Measurements from ENCODE around the gene RPUSD4. TPM values are rescaled to one million over a fixed set of nuclear protein-coding genes. Genes with fewer than 3 reads are reported as not detected.

RPUSD4 gene
- total RNA-seq, 2 experiments from 2014 or later = 29.1 to 36.2 TPM

- CTCF ChIA-PET (ENCODE audit: unreplicated experiment) = no interaction called here
- H3K4me1 ChIP-seq (ENCODE audit: insufficient read depth, low read length, poor library complexity, severe bottlenecking) = no peaks in the 10 kb centered on the region
- no peak overlapping the region for H3K4me3 ChIP-seq (ENCODE audit: low read depth, low read length, poor library complexity, severe bottlenecking)
- intact Hi-C loops (cut with micrococcal nuclease; ENCODE audit: unreplicated experiment) = no loop called here
- POLR2A ChIA-PET = interaction anchor here (0.6 kb wide), 2 partner anchors 11 to 780 kb away, joined by 3 to 4 read pairs; no protein-coding TSS in a partner anchor
- H3K4me2 ChIP-seq (ENCODE audit: low read length) = no peak overlapping the region
- H3K9me2 ChIP-seq (ENCODE audit: insufficient read depth, low read length) = no peaks in the 10 kb centered on the region
- no peak overlapping the region for H2AFZ ChIP-seq (ENCODE audit: low read length)
- no peak for DNase-seq (ENCODE audit: low spot score)
- BruUV-seq (replicated peaks) = no TSS peak
- no peaks in the 10 kb centered on the region for H3K9me3 ChIP-seq (ENCODE audit: low read length)
- no peak overlapping the region for H3K27ac ChIP-seq (ENCODE audit: low read depth, low read length, poor library complexity, severe bottlenecking)
- H3K36me3 ChIP-seq (ENCODE audit: insufficient read depth, low read length) = peaks cover 54% of the 10 kb centered on the region
- H3K79me2 ChIP-seq (ENCODE audit: insufficient read depth, low read depth, low read length) = no peaks in the 10 kb centered on the region
- no peak for TF ChIP-seq EZH2phosphoT487 (IDR thresholded peaks at IDR 0.05; ENCODE audit: borderline replicate concordance, low read depth, low read length)
- TF ChIP-seq, protein P1, sequence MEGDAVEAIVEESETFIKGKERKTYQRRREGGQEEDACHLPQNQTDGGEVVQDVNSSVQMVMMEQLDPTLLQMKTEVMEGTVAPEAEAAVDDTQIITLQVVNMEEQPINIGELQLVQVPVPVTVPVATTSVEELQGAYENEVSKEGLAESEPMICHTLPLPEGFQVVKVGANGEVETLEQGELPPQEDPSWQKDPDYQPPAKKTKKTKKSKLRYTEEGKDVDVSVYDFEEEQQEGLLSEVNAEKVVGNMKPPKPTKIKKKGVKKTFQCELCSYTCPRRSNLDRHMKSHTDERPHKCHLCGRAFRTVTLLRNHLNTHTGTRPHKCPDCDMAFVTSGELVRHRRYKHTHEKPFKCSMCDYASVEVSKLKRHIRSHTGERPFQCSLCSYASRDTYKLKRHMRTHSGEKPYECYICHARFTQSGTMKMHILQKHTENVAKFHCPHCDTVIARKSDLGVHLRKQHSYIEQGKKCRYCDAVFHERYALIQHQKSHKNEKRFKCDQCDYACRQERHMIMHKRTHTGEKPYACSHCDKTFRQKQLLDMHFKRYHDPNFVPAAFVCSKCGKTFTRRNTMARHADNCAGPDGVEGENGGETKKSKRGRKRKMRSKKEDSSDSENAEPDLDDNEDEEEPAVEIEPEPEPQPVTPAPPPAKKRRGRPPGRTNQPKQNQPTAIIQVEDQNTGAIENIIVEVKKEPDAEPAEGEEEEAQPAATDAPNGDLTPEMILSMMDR (conservative IDR thresholded peaks at IDR 0.05; ENCODE audit: low read length) = no peak
- H4K20me1 ChIP-seq (ENCODE audit: insufficient read depth, low read length) = no peaks in the 10 kb centered on the region
Measured at GRCh38 chr11:126233391-126233790, 21.9 kb upstream of the RPUSD4 start.

- Histone ChIP-seq H3K9me2 (ENCODE audit: insufficient read depth, low read length) (no peaks in the 10 kb centered on the region), H3K79me2 (ENCODE audit: insufficient read depth, low read depth, low read length) (no peaks in the 10 kb centered on the region), H4K20me1 (ENCODE audit: insufficient read depth, low read length) (no peaks in the 10 kb centered on the region), H3K9me3 (ENCODE audit: low read length) (peaks cover 7% of the 10 kb centered on the region; the same call in 1 of the 2 replicates), H3K27ac (ENCODE audit: low read depth, low read length, poor library complexity, severe bottlenecking) (no peak overlapping the region), H3K36me3 (ENCODE audit: insufficient read depth, low read length) (peaks cover 56% of the 10 kb centered on the region), H3K4me2 (ENCODE audit: low read length) (no peak overlapping the region), H3K4me1 (ENCODE audit: insufficient read depth, low read length, poor library complexity, severe bottlenecking) (no peaks in the 10 kb centered on the region), H3K4me3 (ENCODE audit: low read depth, low read length, poor library complexity, severe bottlenecking) (no peak overlapping the region), H2AFZ (ENCODE audit: low read length) (no peak overlapping the region)
- BruUV-seq (replicated peaks) = no TSS peak
- intact Hi-C loops (cut with micrococcal nuclease; ENCODE audit: unreplicated experiment) = no loop called here
- CTCF ChIA-PET (ENCODE audit: unreplicated experiment) = no interaction called here
- no peak for TF ChIP-seq EZH2phosphoT487 (IDR thresholded peaks at IDR 0.05; ENCODE audit: borderline replicate concordance, low read depth, low read length)
- TF ChIP-seq, protein P1 (conservative IDR thresholded peaks at IDR 0.05; ENCODE audit: low read length) = no peak
- POLR2A ChIA-PET = no interaction called here
- DNase-seq (ENCODE audit: low spot score) = no peak
Measured at GRCh38 chr11:126232683-126233082, 21.2 kb upstream of the RPUSD4 start.

DNA sequence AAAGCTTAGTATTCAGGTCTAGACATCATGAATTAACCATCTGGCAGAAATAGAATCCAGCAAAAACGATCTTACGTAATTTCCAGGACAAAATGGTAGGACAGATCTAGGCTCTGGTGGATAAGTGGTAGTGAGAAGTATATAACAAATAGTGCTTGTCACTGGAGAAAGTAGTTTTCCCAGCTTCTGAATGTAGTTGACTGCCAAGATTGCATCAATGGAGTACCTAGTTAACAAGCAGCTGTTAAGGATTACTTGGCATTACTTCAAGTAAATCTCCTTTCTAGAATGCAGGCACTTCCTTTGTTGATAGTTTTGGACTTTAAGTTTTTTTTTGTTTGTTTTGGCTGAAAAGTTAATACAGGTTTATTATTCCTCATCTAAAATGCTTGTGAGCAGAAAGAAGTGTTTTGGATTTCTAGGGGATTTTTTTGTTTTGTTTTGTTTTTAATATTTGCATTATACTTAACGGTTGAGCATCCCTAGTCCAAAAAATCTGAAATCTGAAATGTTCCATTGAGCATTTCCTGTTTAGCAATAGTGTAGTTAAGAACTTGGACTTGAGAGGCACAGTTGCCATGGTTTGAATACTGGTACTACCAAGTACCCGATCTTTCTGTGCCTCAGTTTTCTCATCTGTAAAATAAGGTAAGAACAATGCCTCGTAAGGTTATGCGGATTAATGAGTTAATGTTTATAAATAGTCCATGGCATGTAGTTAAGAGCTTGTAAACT, 20.4 kb upstream of the RPUSD4 start:
- Histone ChIP-seq H3K9me2 (ENCODE audit: insufficient read depth, low read length) (no peaks in the 10 kb centered on the region), H3K4me1 (ENCODE audit: insufficient read depth, low read length, poor library complexity, severe bottlenecking) (no peaks in the 10 kb centered on the region), H4K20me1 (ENCODE audit: insufficient read depth, low read length) (no peaks in the 10 kb centered on the region), H3K9me3 (ENCODE audit: low read length) (peaks cover 14% of the 10 kb centered on the region), H3K79me2 (ENCODE audit: insufficient read depth, low read depth, low read length) (no peaks in the 10 kb centered on the region), H2AFZ (ENCODE audit: low read length) (no peak overlapping the region), H3K27ac (ENCODE audit: low read depth, low read length, poor library complexity, severe bottlenecking) (no peak overlapping the region), H3K4me3 (ENCODE audit: low read depth, low read length, poor library complexity, severe bottlenecking) (no peak overlapping the region), H3K36me3 (ENCODE audit: insufficient read depth, low read length) (peaks cover 58% of the 10 kb centered on the region), H3K4me2 (ENCODE audit: low read length) (no peak overlapping the region)
- no peak for DNase-seq (ENCODE audit: low spot score)
- TF ChIP-seq, protein P1 (conservative IDR thresholded peaks at IDR 0.05; ENCODE audit: low read length) = no peak
- no peak for TF ChIP-seq EZH2phosphoT487 (IDR thresholded peaks at IDR 0.05; ENCODE audit: borderline replicate concordance, low read depth, low read length)
- intact Hi-C loops (cut with micrococcal nuclease; ENCODE audit: unreplicated experiment) = no loop called here
- no TSS peak for BruUV-seq (replicated peaks)
- ChIA-PET POLR2A (interaction anchor here (0.5 to 1.3 kb wide), 6 partner anchors 8 to 40 kb away, joined by 3 to 6 read pairs (median 4); no protein-coding TSS in a partner anchor), CTCF (ENCODE audit: unreplicated experiment) (no interaction called here)
